GM12878 (cell line): ENCODE results near the gene NFIX.

ENCODE experiments used
- CHD4 ChIP-seq: fragments of 200-600 bp; sonication (generic); IDR thresholded peaks from 2 replicates; pipeline ENCODE4 v1.6.1; 2016; ENCODE audit warnings: mild to moderate bottlenecking
- EZH2 ChIP-seq: IDR thresholded peaks from 2 replicates; pipeline ENCODE4 v1.6.1; 2012; ENCODE audit warnings: low read depth, mild to moderate bottlenecking, control low read depth, inconsistent platforms, low read length, borderline replicate concordance; ENCODE audit not compliant: control insufficient read depth
- JUNB ChIP-seq: IDR thresholded peaks from 2 replicates; pipeline ENCODE4 v1.6.1; 2016; ENCODE audit warnings: antibody characterized with exemption, mild to moderate bottlenecking
- POLR2A ChIP-seq: IDR thresholded peaks from 2 replicates; pipeline ENCODE4 v1.6.1; 2011; ENCODE audit warnings: low read depth, mild to moderate bottlenecking, low read length
- SREBF2 ChIP-seq: IDR thresholded peaks from 2 replicates; pipeline ENCODE4 v1.6.1; 2012; ENCODE audit warnings: mild to moderate bottlenecking, low read length
- ZBED1 ChIP-seq: IDR thresholded peaks from 2 replicates; pipeline ENCODE4 v1.6.1; 2016; ENCODE audit warnings: borderline replicate concordance
- ZNF24 ChIP-seq: fragments of 450-650 bp; IDR thresholded peaks from 2 replicates; pipeline ENCODE4 v1.6.1; 2017; ENCODE audit warnings: antibody characterized with exemption, mild to moderate bottlenecking
- TF ChIP-seq, protein P1 (sequence below), 3 experiments: IDR thresholded peaks in 2 of 3; conservative IDR thresholded peaks in 1 of 3; 2 replicates each; pipeline ENCODE4 v1.5.1; 2011; ENCODE audit warnings: low read depth in 3 of 3, low read length in 3 of 3, mild to moderate bottlenecking in 3 of 3, control low read depth in 2 of 3, moderate library complexity in 2 of 3, inconsistent platforms in 1 of 3, mixed read lengths in 1 of 3; ENCODE audit not compliant: control insufficient read depth in 2 of 3, insufficient read depth in 1 of 3; ENCODE audit errors: extremely low read depth in 1 of 3
- TF ChIP-seq, protein P2 (sequence below): IDR thresholded peaks from 2 replicates; pipeline ENCODE4 v1.6.1; 2011; ENCODE audit warnings: low read depth, mild to moderate bottlenecking, low read length, moderate library complexity, borderline replicate concordance; ENCODE audit errors: extremely low read depth

DNA sequence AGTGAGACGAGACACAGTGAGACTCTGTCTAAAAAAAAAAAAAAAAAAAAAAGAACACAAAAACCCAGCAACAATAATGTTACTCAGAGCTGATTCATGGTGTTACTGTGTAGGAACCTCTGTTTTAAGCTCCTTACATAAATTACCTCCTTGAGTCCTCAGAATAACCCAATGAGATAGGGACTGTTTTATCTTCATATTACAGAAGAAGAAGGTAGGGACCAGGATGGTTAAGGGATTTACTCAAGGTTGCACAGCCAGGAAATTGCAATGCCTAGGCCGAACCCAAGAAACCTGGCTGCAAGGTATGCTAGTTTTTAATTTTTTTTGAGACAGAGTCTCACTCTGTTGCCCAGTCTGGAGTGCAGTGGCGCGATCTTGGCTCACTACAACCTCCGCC lies 27.4 kb upstream of the NFIX start:
- TF ChIP-seq POLR2A, result no peak
- TF ChIP-seq, protein P1, sequence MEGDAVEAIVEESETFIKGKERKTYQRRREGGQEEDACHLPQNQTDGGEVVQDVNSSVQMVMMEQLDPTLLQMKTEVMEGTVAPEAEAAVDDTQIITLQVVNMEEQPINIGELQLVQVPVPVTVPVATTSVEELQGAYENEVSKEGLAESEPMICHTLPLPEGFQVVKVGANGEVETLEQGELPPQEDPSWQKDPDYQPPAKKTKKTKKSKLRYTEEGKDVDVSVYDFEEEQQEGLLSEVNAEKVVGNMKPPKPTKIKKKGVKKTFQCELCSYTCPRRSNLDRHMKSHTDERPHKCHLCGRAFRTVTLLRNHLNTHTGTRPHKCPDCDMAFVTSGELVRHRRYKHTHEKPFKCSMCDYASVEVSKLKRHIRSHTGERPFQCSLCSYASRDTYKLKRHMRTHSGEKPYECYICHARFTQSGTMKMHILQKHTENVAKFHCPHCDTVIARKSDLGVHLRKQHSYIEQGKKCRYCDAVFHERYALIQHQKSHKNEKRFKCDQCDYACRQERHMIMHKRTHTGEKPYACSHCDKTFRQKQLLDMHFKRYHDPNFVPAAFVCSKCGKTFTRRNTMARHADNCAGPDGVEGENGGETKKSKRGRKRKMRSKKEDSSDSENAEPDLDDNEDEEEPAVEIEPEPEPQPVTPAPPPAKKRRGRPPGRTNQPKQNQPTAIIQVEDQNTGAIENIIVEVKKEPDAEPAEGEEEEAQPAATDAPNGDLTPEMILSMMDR (IDR thresholded peaks at IDR 0.05 in 2 of 3, conservative IDR thresholded peaks at IDR 0.05 in 1 of 3; ENCODE audit: control insufficient read depth in 2 of 3, extremely low read depth in 1 of 3, insufficient read depth in 1 of 3, low read depth in 3 of 3, low read length in 3 of 3), result no peak
- no peak for TF ChIP-seq SREBF2
- TF ChIP-seq, protein P2, sequence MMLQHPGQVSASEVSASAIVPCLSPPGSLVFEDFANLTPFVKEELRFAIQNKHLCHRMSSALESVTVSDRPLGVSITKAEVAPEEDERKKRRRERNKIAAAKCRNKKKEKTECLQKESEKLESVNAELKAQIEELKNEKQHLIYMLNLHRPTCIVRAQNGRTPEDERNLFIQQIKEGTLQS, result no peak
- TF ChIP-seq EZH2, result no peak
- TF ChIP-seq CHD4, result no peak
- TF ChIP-seq ZNF24, result no peak
- TF ChIP-seq ZBED1, result no peak
- TF ChIP-seq JUNB, result no peak
